ENCODE data around the gene UBL7. TPM values are rescaled to one million over a fixed set of nuclear protein-coding genes. Genes with fewer than 3 reads are reported as not detected.

The UBL7 gene
- total RNA-seq, 6 experiments from 2014 or later: 50.9 to 68.0 (median 60.1) TPM

DNA sequence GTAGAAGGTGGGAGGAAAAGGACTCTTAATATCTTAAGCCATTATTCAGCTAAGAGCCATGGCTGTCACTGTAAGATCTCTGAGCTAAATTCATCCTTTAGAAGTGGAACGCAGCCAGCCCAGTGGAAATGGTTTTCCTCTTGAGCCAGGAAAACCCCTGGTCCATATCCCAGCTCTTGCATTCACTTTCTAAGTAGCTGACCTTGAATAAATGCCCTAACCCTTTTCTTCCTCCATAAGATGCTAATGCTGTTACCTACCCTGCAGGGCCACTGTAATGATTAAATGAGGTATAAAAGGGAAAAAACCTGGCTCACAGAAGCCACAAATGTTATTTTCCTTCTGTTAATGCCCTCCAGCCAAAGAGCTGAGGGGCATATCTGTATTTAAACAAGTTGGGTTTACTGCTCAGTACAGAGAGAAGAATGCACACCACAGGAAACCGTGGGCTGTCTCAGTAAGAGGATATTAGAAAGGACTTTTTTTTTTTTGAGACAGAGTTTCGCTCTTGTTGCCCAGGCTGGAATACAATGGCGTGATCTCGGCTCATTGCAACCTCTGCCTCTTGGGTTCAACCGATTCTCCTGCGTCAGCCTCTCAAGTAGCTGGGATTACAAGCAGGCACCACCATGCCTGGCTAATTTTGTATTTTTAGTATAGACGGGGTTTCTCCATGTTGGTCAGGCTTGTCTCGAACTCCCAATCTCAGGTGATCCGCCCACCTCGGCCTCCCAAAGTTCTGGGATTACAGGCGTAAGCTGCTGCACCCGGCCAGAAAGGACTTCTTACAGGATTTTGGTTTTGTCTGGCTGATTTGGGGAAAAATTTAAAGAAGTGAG, 6.8 kb downstream of the UBL7 start:
- DNase-seq: no peak

DNA sequence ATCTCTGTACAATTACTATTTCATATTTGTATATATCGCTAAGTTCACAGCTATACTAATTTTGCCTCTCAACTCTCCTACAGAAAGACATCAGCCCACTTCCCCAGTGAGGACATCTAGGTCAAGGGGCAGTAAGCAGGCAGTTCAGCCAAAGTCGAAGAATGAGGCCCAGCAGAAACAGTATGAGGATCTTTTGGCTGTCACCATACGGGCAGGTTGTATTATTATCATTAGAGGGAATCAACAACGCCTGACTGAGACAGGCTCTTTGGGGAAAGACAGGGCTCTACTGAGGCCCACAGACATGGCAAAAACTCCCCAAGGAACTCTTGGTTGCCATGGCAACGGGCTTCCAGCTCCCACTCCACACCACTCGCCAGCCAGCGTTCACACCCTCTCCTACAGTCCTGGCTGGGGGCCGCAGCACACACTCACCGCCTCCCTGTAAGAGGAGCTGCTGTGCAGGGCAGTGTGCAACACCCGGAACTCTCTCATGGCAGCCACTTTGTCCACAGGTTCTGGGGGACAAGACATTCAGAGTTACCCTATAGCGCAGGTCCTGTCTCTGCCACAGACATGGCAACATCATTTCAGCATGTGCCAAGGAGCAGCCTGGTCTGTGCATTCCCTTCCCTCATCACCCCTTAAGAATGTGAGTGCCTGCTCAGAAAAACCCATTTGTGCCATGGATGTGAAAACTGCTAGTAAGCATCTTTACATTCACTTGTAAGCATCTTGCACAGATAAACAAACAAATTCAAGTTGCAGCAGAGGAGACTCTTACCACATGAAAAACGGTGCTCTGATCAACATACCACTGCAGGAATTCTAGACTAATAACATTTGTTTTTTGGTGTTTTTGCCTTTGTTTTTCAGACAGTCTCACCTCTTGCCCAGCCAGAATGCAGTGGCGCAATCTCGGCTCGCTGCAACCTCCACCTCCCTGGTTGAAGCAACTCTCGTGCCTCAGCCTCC, 8.8 kb downstream of the UBL7 start:
- no peaks in the 10 kb centered on the region; the same call in 1 of the 2 replicates for H3K27me3 Mint-ChIP-seq (ENCODE audit: insufficient read depth)
- H3K4me3 Mint-ChIP-seq: no peak overlapping the region
- DNase-seq: no peak
- H3K36me3 Mint-ChIP-seq (ENCODE audit: low read depth): peaks cover 26% of the 10 kb centered on the region
- H3K27ac Mint-ChIP-seq: no peak overlapping the region
- H3K9me3 Mint-ChIP-seq: no peaks in the 10 kb centered on the region
- no peak for TF ChIP-seq CTCF (IDR thresholded peaks at IDR 0.05)
- peaks cover 7% of the 10 kb centered on the region for H3K4me1 Mint-ChIP-seq (ENCODE audit: low read depth)

More for the DNA sequence above, 6.8 kb downstream of the UBL7 start:
- Mint-ChIP-seq H3K27me3 (ENCODE audit: insufficient read depth) (no peaks in the 10 kb centered on the region; the same call in 1 of the 2 replicates), H3K9me3 (no peaks in the 10 kb centered on the region), H3K4me3 (no peak overlapping the region), H3K4me1 (ENCODE audit: low read depth) (peaks cover 7% of the 10 kb centered on the region), H3K27ac (no peak overlapping the region), H3K36me3 (ENCODE audit: low read depth) (peaks cover 18% of the 10 kb centered on the region)
- TF ChIP-seq CTCF (IDR thresholded peaks at IDR 0.05): no peak

DNA sequence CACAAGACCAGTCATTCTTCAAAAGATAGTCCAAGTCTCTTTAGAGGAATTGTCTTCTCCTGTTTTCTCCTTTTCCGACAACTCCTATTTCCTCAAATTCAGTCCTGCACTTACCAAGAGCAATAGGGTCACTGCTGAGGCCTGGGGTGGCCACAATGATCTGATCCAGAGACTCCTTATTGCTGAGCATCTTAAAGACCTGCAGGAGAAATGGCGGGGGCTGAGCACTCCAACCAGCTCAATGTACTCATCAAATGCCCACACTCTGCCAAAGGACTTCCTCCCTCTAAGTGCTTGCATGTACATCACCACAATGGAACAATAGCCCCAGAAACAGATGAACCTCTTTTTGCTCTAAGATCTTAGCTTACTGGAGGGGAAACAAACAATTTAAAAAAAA, 9.6 kb downstream of the UBL7 start:
- Mint-ChIP-seq H3K4me3 (no peak overlapping the region), H3K4me1 (ENCODE audit: low read depth) (peaks cover 5% of the 10 kb centered on the region), H3K27ac (no peak overlapping the region), H3K27me3 (ENCODE audit: insufficient read depth) (no peaks in the 10 kb centered on the region; the same call in 1 of the 2 replicates), H3K9me3 (no peaks in the 10 kb centered on the region), H3K36me3 (ENCODE audit: low read depth) (peaks cover 28% of the 10 kb centered on the region)
- no peak for TF ChIP-seq CTCF (IDR thresholded peaks at IDR 0.05)
- no peak for DNase-seq

GRCh38 chr15:74449643-74450205, 11.2 kb downstream of the UBL7 start:
- Mint-ChIP-seq H3K36me3 (ENCODE audit: low read depth) (peaks cover 23% of the 10 kb centered on the region), H3K4me3 (no peak overlapping the region), H3K27ac (no peak overlapping the region), H3K27me3 (ENCODE audit: insufficient read depth) (no peaks in the 10 kb centered on the region; the same call in 1 of the 2 replicates), H3K4me1 (ENCODE audit: low read depth) (no peaks in the 10 kb centered on the region), H3K9me3 (no peaks in the 10 kb centered on the region)
- no peak for TF ChIP-seq CTCF (IDR thresholded peaks at IDR 0.05)
- DNase-seq: no peak

DNA sequence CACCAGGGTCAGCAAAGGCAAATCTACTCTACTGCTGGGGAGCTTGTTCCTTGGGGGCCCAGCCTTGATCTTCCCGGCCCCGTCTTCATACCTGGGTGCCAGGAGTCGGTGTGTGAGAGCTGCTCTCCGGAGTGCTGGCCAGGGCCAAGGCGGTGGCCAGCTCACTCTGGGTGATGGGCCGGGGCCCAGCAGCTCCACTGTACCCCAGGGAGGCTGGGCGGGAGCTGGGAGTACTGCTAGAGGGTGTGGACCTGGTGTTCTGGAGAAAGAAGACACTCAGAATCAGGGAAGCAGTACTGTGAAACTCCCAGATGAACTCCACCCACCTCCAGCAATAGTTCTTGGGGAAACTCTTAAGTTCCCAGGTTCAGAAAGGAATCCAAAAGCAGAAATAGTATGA, 11.9 kb downstream of the UBL7 start:
- H3K9me3 Mint-ChIP-seq: no peaks in the 10 kb centered on the region
- H3K4me3 Mint-ChIP-seq: no peak overlapping the region
- H3K4me1 Mint-ChIP-seq (ENCODE audit: low read depth): no peaks in the 10 kb centered on the region
- peaks cover 23% of the 10 kb centered on the region for H3K36me3 Mint-ChIP-seq (ENCODE audit: low read depth)
- DNase-seq: no peak
- no peaks in the 10 kb centered on the region; the same call in 1 of the 2 replicates for H3K27me3 Mint-ChIP-seq (ENCODE audit: insufficient read depth)
- no peak for TF ChIP-seq CTCF (IDR thresholded peaks at IDR 0.05)
- H3K27ac Mint-ChIP-seq: no peak overlapping the region
